ENCODE results near the gene VPS4A.

The VPS4A gene

GRCh38 chr16:69313469-69313868 is 2.3 kb downstream of the VPS4A start:
- TF ChIP-seq SIN3A (IDR thresholded peaks at IDR 0.05; ENCODE audit: borderline replicate concordance, insufficient read depth, low read length) (no peak), POLR2AphosphoS5 (IDR thresholded peaks at IDR 0.05; ENCODE audit: low read depth, low read length) (no peak)

DNA sequence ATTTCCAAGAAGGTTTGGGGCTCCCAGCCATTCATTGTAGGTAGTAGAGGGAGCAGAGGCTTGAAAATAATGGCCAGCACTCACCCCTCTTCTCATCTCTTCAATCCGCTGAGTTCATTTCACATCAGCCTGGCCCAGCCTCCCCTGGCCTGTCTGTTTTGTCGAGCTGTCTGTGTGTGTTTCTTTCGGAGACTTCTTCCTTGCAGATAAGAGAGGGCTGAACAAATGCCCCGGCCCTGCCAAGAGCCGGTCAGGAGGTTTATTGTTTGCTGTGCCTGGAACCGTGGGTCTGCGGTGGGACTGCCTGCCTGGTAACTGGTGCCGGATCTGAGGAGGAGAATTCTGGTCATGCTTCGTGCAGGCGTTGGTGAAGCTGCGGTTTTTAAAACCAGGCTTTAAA is 3.4 kb downstream of the VPS4A start:
- TF ChIP-seq SIN3A (IDR thresholded peaks at IDR 0.05; ENCODE audit: borderline replicate concordance, insufficient read depth, low read length) (no peak), POLR2AphosphoS5 (IDR thresholded peaks at IDR 0.05; ENCODE audit: low read depth, low read length) (no peak)
- TF ChIP-seq, protein P1, sequence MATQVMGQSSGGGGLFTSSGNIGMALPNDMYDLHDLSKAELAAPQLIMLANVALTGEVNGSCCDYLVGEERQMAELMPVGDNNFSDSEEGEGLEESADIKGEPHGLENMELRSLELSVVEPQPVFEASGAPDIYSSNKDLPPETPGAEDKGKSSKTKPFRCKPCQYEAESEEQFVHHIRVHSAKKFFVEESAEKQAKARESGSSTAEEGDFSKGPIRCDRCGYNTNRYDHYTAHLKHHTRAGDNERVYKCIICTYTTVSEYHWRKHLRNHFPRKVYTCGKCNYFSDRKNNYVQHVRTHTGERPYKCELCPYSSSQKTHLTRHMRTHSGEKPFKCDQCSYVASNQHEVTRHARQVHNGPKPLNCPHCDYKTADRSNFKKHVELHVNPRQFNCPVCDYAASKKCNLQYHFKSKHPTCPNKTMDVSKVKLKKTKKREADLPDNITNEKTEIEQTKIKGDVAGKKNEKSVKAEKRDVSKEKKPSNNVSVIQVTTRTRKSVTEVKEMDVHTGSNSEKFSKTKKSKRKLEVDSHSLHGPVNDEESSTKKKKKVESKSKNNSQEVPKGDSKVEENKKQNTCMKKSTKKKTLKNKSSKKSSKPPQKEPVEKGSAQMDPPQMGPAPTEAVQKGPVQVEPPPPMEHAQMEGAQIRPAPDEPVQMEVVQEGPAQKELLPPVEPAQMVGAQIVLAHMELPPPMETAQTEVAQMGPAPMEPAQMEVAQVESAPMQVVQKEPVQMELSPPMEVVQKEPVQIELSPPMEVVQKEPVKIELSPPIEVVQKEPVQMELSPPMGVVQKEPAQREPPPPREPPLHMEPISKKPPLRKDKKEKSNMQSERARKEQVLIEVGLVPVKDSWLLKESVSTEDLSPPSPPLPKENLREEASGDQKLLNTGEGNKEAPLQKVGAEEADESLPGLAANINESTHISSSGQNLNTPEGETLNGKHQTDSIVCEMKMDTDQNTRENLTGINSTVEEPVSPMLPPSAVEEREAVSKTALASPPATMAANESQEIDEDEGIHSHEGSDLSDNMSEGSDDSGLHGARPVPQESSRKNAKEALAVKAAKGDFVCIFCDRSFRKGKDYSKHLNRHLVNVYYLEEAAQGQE (IDR thresholded peaks at IDR 0.05; ENCODE audit: insufficient read depth in 1 of 2, low read depth in 2 of 2, low read length in 2 of 2) = no peak

DNA sequence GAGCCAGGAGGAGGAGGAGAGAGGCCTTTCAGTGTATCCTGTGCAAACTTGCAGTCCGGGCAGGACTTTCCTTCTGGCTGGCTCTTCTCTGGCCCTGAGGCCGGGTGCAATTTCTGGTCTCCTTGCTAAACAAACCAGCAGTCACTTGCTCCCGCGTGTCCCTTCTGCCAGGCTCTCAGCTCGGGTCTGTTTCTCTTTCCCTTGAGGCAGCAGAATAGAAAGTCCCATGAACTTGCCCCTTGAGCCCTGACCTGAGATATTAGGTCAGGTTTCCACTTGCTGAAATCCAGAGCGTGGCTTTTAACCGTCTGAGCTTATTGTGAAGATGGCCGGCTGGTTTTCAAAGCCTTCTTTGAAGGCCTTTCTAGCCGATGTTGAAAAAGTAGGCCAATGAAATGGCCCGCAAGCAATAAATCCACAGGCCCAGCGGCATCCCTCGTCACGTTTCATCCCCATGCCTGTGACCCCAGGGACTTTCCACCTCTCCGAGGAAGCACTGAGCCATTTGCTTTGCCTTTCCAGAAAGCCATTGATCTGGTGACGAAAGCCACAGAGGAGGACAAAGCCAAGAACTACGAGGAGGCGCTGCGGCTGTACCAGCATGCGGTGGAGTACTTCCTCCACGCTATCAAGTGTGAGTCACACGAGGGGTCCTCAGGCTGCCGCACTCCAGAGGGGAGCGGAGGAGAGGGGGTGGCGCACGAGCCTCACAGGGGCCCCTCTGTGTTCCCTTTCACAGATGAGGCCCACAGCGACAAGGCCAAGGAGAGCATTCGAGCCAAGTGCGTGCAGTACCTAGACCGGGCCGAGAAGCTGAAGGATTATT is 4.5 kb downstream of the VPS4A start:
- no peak for TF ChIP-seq POLR2AphosphoS5 (IDR thresholded peaks at IDR 0.05; ENCODE audit: low read depth, low read length)
- no peak for TF ChIP-seq TAF1 (IDR thresholded peaks at IDR 0.05; ENCODE audit: borderline replicate concordance, insufficient read depth, low read length)
- TF ChIP-seq, protein P1 (IDR thresholded peaks at IDR 0.05; ENCODE audit: insufficient read depth in 1 of 2, low read depth in 2 of 2, low read length in 2 of 2) = no peak
- no peak for TF ChIP-seq SIN3A (IDR thresholded peaks at IDR 0.05; ENCODE audit: borderline replicate concordance, insufficient read depth, low read length)
- TF ChIP-seq FOXP2 (optimal IDR thresholded peaks at IDR 0.05; ENCODE audit: borderline replicate concordance, extremely low read depth, extremely low read length, insufficient read depth) = no peak

DNA sequence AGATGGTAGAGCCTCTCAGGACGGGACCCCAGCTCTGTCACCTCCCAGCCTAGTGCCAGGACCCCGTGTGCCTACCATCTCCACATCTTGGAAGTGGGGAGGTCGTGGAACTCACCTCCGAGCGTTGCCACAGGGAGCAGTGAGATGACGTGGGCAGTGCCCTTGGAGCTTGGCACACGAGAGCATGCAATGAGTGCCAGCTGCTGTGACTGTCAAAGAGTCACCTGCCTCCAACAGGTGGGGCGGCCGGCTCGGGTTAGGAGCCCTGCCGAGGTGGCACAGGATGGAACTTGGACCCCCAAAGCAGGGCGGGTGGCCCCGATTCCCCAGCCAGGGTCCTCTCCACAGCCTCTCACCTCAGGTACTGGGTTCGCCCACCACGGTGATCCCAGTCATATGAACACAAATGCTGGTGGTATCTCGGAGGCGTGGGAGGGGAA is 5.5 kb downstream of the VPS4A start:
- TF ChIP-seq POLR2AphosphoS5 (IDR thresholded peaks at IDR 0.05; ENCODE audit: low read depth, low read length) (no peak), SIN3A (IDR thresholded peaks at IDR 0.05; ENCODE audit: borderline replicate concordance, insufficient read depth, low read length) (no peak), FOXP2 (optimal IDR thresholded peaks at IDR 0.05; ENCODE audit: borderline replicate concordance, extremely low read depth, extremely low read length, insufficient read depth) (no peak), TAF1 (IDR thresholded peaks at IDR 0.05; ENCODE audit: borderline replicate concordance, insufficient read depth, low read length) (no peak)
- TF ChIP-seq, protein P1 (IDR thresholded peaks at IDR 0.05; ENCODE audit: insufficient read depth in 1 of 2, low read depth in 2 of 2, low read length in 2 of 2) = no peak

- no peak for TF ChIP-seq TAF1 (IDR thresholded peaks at IDR 0.05; ENCODE audit: borderline replicate concordance, insufficient read depth, low read length)
- TF ChIP-seq POLR2AphosphoS5 (IDR thresholded peaks at IDR 0.05; ENCODE audit: low read depth, low read length) = no peak
- TF ChIP-seq FOXP2 (optimal IDR thresholded peaks at IDR 0.05; ENCODE audit: borderline replicate concordance, extremely low read depth, extremely low read length, insufficient read depth) = no peak
- TF ChIP-seq SIN3A (IDR thresholded peaks at IDR 0.05; ENCODE audit: borderline replicate concordance, insufficient read depth, low read length) = no peak
- TF ChIP-seq, protein P1 (IDR thresholded peaks at IDR 0.05; ENCODE audit: insufficient read depth in 1 of 2, low read depth in 2 of 2, low read length in 2 of 2) = no peak
Observed at GRCh38 chr16:69318177-69318910, 7.2 kb downstream of the VPS4A start.
